ENCODE measurements around the gene TRMT2A. TPM values are rescaled to one million over a fixed set of nuclear protein-coding genes. Genes with fewer than 3 reads are reported as not detected.

Gene TRMT2A
- total RNA-seq, 2 donors from 2014 or later: 76.8 to 98.6 TPM

DNA sequence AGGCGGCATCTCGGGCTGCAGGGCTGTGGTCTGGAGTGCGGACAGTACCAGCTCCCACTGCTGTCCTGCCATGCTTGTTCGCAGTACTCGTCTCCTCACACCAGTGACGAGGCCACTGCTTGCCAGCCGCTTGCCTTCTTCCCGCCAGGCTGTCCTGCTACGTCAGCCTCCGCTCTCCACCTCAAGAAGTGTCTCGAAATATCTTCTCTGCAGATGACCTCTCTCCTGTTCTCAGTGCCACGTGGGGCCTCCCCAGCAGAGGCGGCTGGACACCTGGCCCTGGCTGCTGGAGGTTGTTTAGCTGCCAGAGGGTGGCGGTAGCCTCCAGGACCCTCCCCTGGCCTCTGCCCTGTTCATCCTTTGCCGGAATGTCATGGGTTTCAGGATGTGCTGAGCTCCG is 36.9 kb upstream of the TRMT2A start:
- Histone ChIP-seq H3K4me3 (no peak overlapping the region), H3K36me3 (replicated peaks in 1 of 2; ENCODE audit: insufficient read depth in 1 of 2, low read depth in 2 of 2) (no peaks in the 10 kb centered on the region), H3K4me1 (peaks cover 7% of the 10 kb centered on the region), H3K9me3 (no peaks in the 10 kb centered on the region), H3K27ac (no peak overlapping the region), H3K27me3 (no peaks in the 10 kb centered on the region)
- ATAC-seq: no peak
- no peak for DNase-seq
- TF ChIP-seq POLR2A (IDR thresholded peaks at IDR 0.05): no peak
- TF ChIP-seq, protein P1, sequence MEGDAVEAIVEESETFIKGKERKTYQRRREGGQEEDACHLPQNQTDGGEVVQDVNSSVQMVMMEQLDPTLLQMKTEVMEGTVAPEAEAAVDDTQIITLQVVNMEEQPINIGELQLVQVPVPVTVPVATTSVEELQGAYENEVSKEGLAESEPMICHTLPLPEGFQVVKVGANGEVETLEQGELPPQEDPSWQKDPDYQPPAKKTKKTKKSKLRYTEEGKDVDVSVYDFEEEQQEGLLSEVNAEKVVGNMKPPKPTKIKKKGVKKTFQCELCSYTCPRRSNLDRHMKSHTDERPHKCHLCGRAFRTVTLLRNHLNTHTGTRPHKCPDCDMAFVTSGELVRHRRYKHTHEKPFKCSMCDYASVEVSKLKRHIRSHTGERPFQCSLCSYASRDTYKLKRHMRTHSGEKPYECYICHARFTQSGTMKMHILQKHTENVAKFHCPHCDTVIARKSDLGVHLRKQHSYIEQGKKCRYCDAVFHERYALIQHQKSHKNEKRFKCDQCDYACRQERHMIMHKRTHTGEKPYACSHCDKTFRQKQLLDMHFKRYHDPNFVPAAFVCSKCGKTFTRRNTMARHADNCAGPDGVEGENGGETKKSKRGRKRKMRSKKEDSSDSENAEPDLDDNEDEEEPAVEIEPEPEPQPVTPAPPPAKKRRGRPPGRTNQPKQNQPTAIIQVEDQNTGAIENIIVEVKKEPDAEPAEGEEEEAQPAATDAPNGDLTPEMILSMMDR (IDR thresholded peaks at IDR 0.05): no peak
- WGBS, 2 donors: 63 to 74% methylated on average over 9 to 16 of the region's 16 CpGs
- intact Hi-C loops (cut with DNase I): no loop called here

DNA sequence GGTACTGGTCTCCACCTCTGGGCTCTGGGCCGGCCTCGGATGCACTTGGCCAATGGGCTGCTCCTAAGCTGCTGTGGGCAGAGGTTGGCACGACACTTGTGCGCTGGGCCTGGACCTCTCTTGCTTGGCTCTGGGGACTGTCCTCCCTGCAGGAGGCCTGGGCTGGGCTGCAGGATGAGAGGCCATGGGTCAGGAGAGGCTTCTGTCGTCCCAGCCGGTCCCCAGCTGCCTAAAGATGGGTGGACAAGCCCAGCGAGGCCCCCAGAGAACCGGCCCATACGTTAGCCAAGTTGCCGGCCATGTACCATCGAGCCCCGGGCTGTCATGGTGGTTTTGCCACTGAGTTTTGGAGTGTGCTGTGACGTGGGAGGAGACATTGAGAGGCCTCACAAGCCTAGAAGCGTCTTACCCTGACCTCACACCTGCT is 35.5 kb upstream of the TRMT2A start:
- Histone ChIP-seq H3K27ac (no peak overlapping the region), H3K4me1 (peaks cover 7% of the 10 kb centered on the region), H3K27me3 (no peaks in the 10 kb centered on the region), H3K36me3 (replicated peaks in 1 of 2; ENCODE audit: insufficient read depth in 1 of 2, low read depth in 2 of 2) (no peaks in the 10 kb centered on the region), H3K9me3 (no peaks in the 10 kb centered on the region), H3K4me3 (no peak overlapping the region)
- no peak for TF ChIP-seq POLR2A (IDR thresholded peaks at IDR 0.05)
- TF ChIP-seq, protein P1 (IDR thresholded peaks at IDR 0.05): no peak
- DNase-seq (no peak), ATAC-seq (no peak)
- WGBS, 2 donors: 60 to 68% methylated on average over 1 to 14 of the region's 14 CpGs
- intact Hi-C loops (cut with DNase I): no loop called here

DNA sequence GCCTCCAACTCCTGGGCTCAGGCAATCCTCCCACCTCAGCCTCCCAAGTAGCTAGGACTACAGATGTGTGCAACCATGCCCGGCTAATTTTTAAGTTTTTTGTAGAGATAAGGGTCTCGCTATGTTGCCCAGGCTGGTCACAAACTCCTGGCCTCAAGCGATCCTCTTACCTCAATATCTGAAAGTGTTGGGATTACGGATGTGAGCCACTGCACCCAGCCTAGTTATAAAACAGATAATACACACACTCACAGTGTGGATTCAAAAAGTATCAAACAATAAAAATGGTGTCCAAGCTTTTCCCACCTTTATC is 34.2 kb upstream of the TRMT2A start:
- intact Hi-C loops (cut with DNase I): no loop called here
- ATAC-seq (no peak), DNase-seq (no peak)
- Histone ChIP-seq H3K36me3 (replicated peaks in 1 of 2; ENCODE audit: insufficient read depth in 1 of 2, low read depth in 2 of 2) (no peaks in the 10 kb centered on the region), H3K9me3 (no peaks in the 10 kb centered on the region), H3K4me3 (no peak overlapping the region), H3K27ac (no peak overlapping the region), H3K27me3 (no peaks in the 10 kb centered on the region), H3K4me1 (no peaks in the 10 kb centered on the region)
- WGBS, 2 donors: 81 to 82% methylated on average over 4 of the region's 4 CpGs
- TF ChIP-seq, protein P1 (IDR thresholded peaks at IDR 0.05): no peak
- TF ChIP-seq POLR2A (IDR thresholded peaks at IDR 0.05): no peak

DNA sequence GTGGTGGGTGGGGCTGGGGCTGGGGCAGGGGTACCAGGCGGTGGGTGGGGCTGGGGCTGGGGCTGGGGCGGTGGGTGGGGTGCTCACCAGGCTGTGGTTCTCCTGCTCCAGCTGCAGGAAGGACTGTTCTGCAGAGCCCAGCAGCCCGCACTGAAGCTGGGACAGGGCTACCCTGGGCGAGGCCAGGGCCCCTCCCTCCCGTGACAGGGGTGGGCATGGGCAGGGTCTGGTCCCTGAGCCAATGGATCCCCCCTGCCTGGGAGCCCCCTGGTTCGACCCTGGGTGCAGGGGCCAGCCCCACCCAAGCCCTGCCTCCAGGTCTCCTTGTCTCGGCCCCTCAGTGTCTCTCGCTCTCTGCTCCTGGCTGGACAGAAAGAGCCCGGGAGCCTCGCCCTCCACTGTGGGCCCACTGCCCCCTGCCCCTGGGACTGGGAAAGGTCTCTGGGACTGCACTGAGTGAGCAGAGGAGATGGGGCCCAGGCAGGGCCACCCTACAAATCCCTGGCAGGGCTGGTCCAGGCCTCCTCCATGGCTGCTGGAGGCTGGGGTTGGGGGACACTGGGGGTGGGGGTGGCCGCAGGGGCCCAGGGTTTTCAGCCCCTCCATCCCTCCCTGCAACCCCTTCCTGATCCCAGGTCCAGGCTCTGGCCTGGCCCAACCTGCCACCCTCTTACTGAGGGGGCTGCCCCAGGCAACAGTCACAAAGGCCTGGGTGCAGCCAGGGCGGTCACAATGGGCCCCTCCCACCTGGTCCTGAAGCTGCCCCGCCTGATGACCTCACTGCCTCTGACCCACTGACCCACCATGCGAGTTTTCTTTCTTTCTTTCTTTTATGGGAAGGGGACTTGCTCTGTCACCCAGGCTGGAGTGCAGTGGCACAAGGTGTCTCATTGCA is 33.6 kb upstream of the TRMT2A start, which contains the start of gene CCDC188:
Gene CCDC188, minus strand, starts transcription at position 675 of the 895 bp plus-strand sequence. Its CDS starts 69 bp downstream, at position 606.
- no peak for TF ChIP-seq POLR2A (IDR thresholded peaks at IDR 0.05)
- TF ChIP-seq, protein P1 (IDR thresholded peaks at IDR 0.05): no peak
- no peaks in the 10 kb centered on the region for H3K36me3 ChIP-seq (replicated peaks in 1 of 2; ENCODE audit: insufficient read depth in 1 of 2, low read depth in 2 of 2)
- ATAC-seq (no peak), DNase-seq (no peak)
- no peak within 1 kb of the TSS for H3K4me3 ChIP-seq
- 45 to 74% methylated on average over 5 to 14 of the region's 14 CpGs for WGBS, 2 donors
- no peaks in the 10 kb centered on the region for H3K27me3 ChIP-seq
- no peaks in the 10 kb centered on the region for H3K4me1 ChIP-seq
- intact Hi-C loops (cut with DNase I): no loop called here
- no peaks in the 10 kb centered on the region for H3K9me3 ChIP-seq
- H3K27ac ChIP-seq: no peak within 1 kb of the TSS

All from body of pancreas (tissue), 4 donors.